ENCODE data around the gene TFF2.

Gene TFF2

GRCh38 chr21:42302794-42303193 is 48.0 kb downstream of the TFF2 start:
- no peak overlapping the region for H3K27ac ChIP-seq
- peaks cover 4% of the 10 kb centered on the region for H3K36me3 ChIP-seq
- no peak overlapping the region for H3K4me3 ChIP-seq (ENCODE audit: low read depth in 1 of 2, low read length in 1 of 2)
- no peaks in the 10 kb centered on the region for H3K27me3 ChIP-seq
- peaks cover 24 to 30% of the 10 kb centered on the region in 2 experiments for H3K4me1 ChIP-seq (ENCODE audit: control insufficient read depth in 1 of 2, insufficient read depth in 1 of 2, low read depth in 1 of 2, low read length in 1 of 2)
- no peaks in the 10 kb centered on the region for H3K9me3 ChIP-seq
- TF ChIP-seq CTCF (IDR thresholded peaks at IDR 0.05) = no peak

GRCh38 chr21:42302076-42302650 is 48.6 kb downstream of the TFF2 start:
- Histone ChIP-seq H3K27ac (no peak overlapping the region), H3K4me1 (ENCODE audit: control insufficient read depth in 1 of 2, insufficient read depth in 1 of 2, low read depth in 1 of 2, low read length in 1 of 2) (peaks cover 24 to 30% of the 10 kb centered on the region in 2 experiments), H3K27me3 (no peaks in the 10 kb centered on the region), H3K4me3 (ENCODE audit: low read depth in 1 of 2, low read length in 1 of 2) (no peak overlapping the region), H3K36me3 (peaks cover 9% of the 10 kb centered on the region), H3K9me3 (no peaks in the 10 kb centered on the region)
- no peak for TF ChIP-seq CTCF (IDR thresholded peaks at IDR 0.05)

GRCh38 chr21:42301371-42302075 is 49.3 kb downstream of the TFF2 start:
- H3K27me3 ChIP-seq = no peaks in the 10 kb centered on the region
- TF ChIP-seq CTCF (IDR thresholded peaks at IDR 0.05) = no peak
- H3K27ac ChIP-seq = no peak overlapping the region
- H3K4me1 ChIP-seq (ENCODE audit: control insufficient read depth in 1 of 2, insufficient read depth in 1 of 2, low read depth in 1 of 2, low read length in 1 of 2) = peaks cover 24 to 30% of the 10 kb centered on the region in 2 experiments
- H3K36me3 ChIP-seq = peaks cover 15% of the 10 kb centered on the region
- H3K4me3 ChIP-seq (ENCODE audit: low read depth in 1 of 2, low read length in 1 of 2) = no peak overlapping the region
- no peaks in the 10 kb centered on the region for H3K9me3 ChIP-seq

- H3K27me3 ChIP-seq = no peaks in the 10 kb centered on the region
- H3K4me3 ChIP-seq (ENCODE audit: low read depth in 1 of 2, low read length in 1 of 2) = no peak overlapping the region
- H3K27ac ChIP-seq = no peak overlapping the region
- no peaks in the 10 kb centered on the region for H3K9me3 ChIP-seq
- peaks cover 24 to 30% of the 10 kb centered on the region in 2 experiments for H3K4me1 ChIP-seq (ENCODE audit: control insufficient read depth in 1 of 2, insufficient read depth in 1 of 2, low read depth in 1 of 2, low read length in 1 of 2)
- no peak for TF ChIP-seq CTCF (IDR thresholded peaks at IDR 0.05)
- H3K36me3 ChIP-seq = peaks cover 20% of the 10 kb centered on the region
These were observed 49.8 kb downstream of the TFF2 start for GRCh38 chr21:42300956-42301355.

GRCh38 chr21:42300045-42300583 is 50.7 kb downstream of the TFF2 start:
- no peaks in the 10 kb centered on the region for H3K9me3 ChIP-seq
- peaks cover 26% of the 10 kb centered on the region for H3K36me3 ChIP-seq
- no peak overlapping the region for H3K27ac ChIP-seq
- H3K4me3 ChIP-seq (ENCODE audit: low read depth in 1 of 2, low read length in 1 of 2) = no peak overlapping the region
- no peaks in the 10 kb centered on the region for H3K27me3 ChIP-seq
- peaks cover 24 to 30% of the 10 kb centered on the region in 2 experiments for H3K4me1 ChIP-seq (ENCODE audit: control insufficient read depth in 1 of 2, insufficient read depth in 1 of 2, low read depth in 1 of 2, low read length in 1 of 2)
- no peak for TF ChIP-seq CTCF (IDR thresholded peaks at IDR 0.05)
